Esophagus muscularis mucosa (tissue), 4 donors: ENCODE data around the gene UGT1A7. TPM values are rescaled to one million over a fixed set of nuclear protein-coding genes. Genes with fewer than 3 reads are reported as not detected.

Experiments used
- DNase-seq: peaks from one replicate; pipeline ENCODE4 v3.0.0-alpha.2; 2017; ENCODE audit errors: extremely low spot score
- H3K27ac ChIP-seq, 4 donors: fragments of 200-600 bp; sonication (generic); replicated peaks in 1 of 4; 1 replicate in 3 of 4; 2 replicates in 1 of 4; pipeline ENCODE4 v1.5.1; 2016 to 2019; ENCODE audit warnings: mild to moderate bottlenecking in 1 of 4
- H3K27me3 ChIP-seq, 4 donors: fragments of 200-600 bp; sonication (generic); one replicate each; pipeline versions ENCODE4 v1.5.1 to v1.6.0; 2016 to 2019
- H3K36me3 ChIP-seq, 4 donors: fragments of 200-600 bp; sonication (generic); one replicate each; pipeline ENCODE4 v1.5.1; 2016 to 2019
- H3K4me1 ChIP-seq, 4 donors: fragments of 200-600 bp; sonication (generic); one replicate each; pipeline ENCODE4 v1.5.1; 2016 to 2019
- H3K4me3 ChIP-seq, 4 donors: fragments of 200-600 bp; sonication (generic); 1 replicate in 2 of 4; 2 replicates in 2 of 4; pipeline ENCODE4 v1.5.1; 2016 to 2019; ENCODE audit warnings: mild to moderate bottlenecking in 4 of 4, moderate library complexity in 1 of 4
- H3K9me3 ChIP-seq, 4 donors: fragments of 200-600 bp; sonication (generic); 1 replicate in 3 of 4; 2 replicates in 1 of 4; pipeline ENCODE4 v1.5.1; 2016 to 2019
- EP300 ChIP-seq: sonication (generic); formaldehyde crosslinking; IDR thresholded peaks from one replicate; pipeline ENCODE4 v1.6.1; 2017; ENCODE audit warnings: antibody characterized with exemption
- POLR2A ChIP-seq: fragments of 450-650 bp; IDR thresholded peaks from one replicate; pipeline ENCODE4 v1.6.1; 2017; ENCODE audit warnings: antibody characterized with exemption, moderate library complexity, mild to moderate bottlenecking, low read depth
- POLR2AphosphoS5 ChIP-seq, 2 donors: sonication (generic); formaldehyde crosslinking; IDR thresholded peaks; one replicate each; pipeline ENCODE4 v1.6.1; 2017; ENCODE audit warnings: antibody characterized with exemption in 2 of 2
- WGBS: methylation state at CpG from one replicate; pipeline ENCODE4 v1.1.5; 2018; 5-methylcytosine and 5-hydroxymethylcytosine counted together
- intact Hi-C: fragments of 100-400 bp; cut with DNase I; formaldehyde crosslinking; loops from one replicate; pipeline ENCODE4 v1.15.1; 2023
- total RNA-seq, 4 donors: library from RNA; depleted of rRNA; stranded (reverse); fragments of >200 nt; gene quantifications; one replicate each; pipeline versions ENCODE4 v1.1.0 to v1.2.1, GENCODE V29; 2016
- TF ChIP-seq, protein P1 (sequence below), 3 experiments: fragments of 200-600 bp in 2 of 3; fragments of 450-650 bp in 1 of 3; sonication (generic) in 2 of 3; IDR thresholded peaks; one replicate each; pipeline ENCODE4 v1.5.1; 2017 to 2019; ENCODE audit warnings: antibody characterized with exemption in 3 of 3, mild to moderate bottlenecking in 2 of 3, moderate library complexity in 1 of 3

The UGT1A7 gene
- total RNA-seq, 4 donors from 2014 or later = 0.42 TPM; not detected in 3

DNA sequence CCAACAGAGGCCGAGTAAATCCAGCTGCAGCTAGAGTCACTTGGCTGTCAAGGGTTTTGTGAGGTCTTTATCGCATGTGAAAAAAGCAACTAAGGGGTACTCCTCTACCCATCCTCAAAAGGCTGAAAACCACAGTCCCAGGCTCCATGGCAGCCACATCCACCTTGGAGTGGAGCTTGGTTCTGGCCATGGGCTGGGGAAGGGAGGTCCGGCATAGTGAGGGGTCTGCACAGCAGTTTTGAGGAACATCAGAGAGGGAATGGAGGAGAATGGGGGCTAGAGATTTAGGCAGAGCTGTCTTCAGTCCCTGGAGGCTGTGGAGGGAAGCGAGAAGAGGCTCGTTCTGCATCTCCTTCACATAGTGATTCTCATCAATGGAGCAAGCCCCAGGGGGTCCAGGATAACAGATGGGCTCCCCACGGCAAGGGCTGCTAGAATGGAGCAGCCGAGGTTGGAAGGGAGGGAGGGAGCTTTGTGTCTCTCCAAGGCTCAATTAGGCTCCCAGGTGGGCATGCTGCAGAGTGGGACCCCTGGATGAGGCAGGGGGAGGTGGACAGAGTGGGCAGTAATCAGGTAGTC, 117.5 kb downstream of the UGT1A7 start:
- no peaks in the 10 kb centered on the region for H3K36me3 ChIP-seq
- WGBS = 56% methylated on average over 7 of the region's 7 CpGs
- H3K27me3 ChIP-seq = no peaks in the 10 kb centered on the region
- TF ChIP-seq POLR2AphosphoS5 (IDR thresholded peaks at IDR 0.05) = no peak
- TF ChIP-seq POLR2A = no peak
- H3K4me3 ChIP-seq = no peak overlapping the region
- no peak for DNase-seq
- intact Hi-C loops = no loop called here
- no peaks in the 10 kb centered on the region for H3K9me3 ChIP-seq
- no peaks in the 10 kb centered on the region for H3K4me1 ChIP-seq
- H3K27ac ChIP-seq = no peak overlapping the region

DNA sequence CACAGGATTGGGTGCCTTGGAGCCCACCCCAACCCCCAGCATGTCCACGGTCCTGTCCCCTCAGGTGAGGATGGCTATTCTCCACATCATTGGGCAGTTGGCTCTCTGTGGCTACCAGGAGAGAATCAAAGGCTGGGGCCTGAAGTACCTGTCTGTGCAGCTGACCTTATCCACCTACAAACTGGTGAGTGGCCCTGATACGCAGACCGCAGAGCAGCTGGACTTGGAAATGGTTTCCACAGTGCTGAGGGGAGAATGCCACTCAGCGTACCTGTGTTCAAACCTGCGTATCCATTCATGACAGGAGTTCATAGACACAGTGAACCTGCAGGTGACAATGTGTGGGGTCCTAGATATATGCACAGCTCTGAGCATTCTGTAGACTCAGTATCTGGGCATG, 118.0 kb downstream of the UGT1A7 start:
- Histone ChIP-seq H3K36me3 (no peaks in the 10 kb centered on the region), H3K27ac (no peak overlapping the region), H3K27me3 (no peaks in the 10 kb centered on the region), H3K4me1 (no peaks in the 10 kb centered on the region), H3K4me3 (no peak overlapping the region), H3K9me3 (no peaks in the 10 kb centered on the region)
- no peak for TF ChIP-seq EP300
- TF ChIP-seq POLR2AphosphoS5 (IDR thresholded peaks at IDR 0.05) = no peak
- TF ChIP-seq, protein P1, sequence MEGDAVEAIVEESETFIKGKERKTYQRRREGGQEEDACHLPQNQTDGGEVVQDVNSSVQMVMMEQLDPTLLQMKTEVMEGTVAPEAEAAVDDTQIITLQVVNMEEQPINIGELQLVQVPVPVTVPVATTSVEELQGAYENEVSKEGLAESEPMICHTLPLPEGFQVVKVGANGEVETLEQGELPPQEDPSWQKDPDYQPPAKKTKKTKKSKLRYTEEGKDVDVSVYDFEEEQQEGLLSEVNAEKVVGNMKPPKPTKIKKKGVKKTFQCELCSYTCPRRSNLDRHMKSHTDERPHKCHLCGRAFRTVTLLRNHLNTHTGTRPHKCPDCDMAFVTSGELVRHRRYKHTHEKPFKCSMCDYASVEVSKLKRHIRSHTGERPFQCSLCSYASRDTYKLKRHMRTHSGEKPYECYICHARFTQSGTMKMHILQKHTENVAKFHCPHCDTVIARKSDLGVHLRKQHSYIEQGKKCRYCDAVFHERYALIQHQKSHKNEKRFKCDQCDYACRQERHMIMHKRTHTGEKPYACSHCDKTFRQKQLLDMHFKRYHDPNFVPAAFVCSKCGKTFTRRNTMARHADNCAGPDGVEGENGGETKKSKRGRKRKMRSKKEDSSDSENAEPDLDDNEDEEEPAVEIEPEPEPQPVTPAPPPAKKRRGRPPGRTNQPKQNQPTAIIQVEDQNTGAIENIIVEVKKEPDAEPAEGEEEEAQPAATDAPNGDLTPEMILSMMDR (IDR thresholded peaks at IDR 0.05) = no peak
- no peak for TF ChIP-seq POLR2A
- WGBS = 48% methylated on average over 5 of the region's 5 CpGs
- DNase-seq = no peak
- intact Hi-C loops = no loop called here

DNA sequence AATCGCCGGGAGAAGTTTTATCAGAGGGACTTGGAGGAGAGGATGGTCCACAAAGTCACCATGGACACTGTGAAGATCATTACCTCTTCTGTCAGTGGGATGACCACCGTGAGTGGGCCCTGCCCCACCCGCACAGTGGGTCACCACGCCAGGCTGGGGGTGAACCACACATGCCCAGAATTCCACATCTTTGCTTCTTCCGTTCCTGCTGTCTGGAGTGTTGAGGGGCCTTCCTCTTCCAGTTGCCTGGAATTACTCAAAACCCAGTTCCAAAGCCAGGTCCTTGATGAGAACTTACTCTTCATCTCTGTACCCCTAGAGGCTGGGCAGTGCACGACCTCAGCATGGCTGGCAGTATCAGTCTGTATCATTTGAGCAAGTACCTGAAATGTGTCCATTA, 118.5 kb downstream of the UGT1A7 start:
- no peak for DNase-seq
- Histone ChIP-seq H3K27me3 (no peaks in the 10 kb centered on the region), H3K4me3 (no peak overlapping the region), H3K9me3 (no peaks in the 10 kb centered on the region), H3K36me3 (no peaks in the 10 kb centered on the region), H3K4me1 (no peaks in the 10 kb centered on the region), H3K27ac (no peak overlapping the region)
- intact Hi-C loops = no loop called here
- TF ChIP-seq, protein P1 (IDR thresholded peaks at IDR 0.05) = no peak
- no peak for TF ChIP-seq POLR2A
- TF ChIP-seq POLR2AphosphoS5 (IDR thresholded peaks at IDR 0.05) = no peak
- TF ChIP-seq EP300 = no peak
- WGBS = 93% methylated on average over 7 of the region's 7 CpGs

DNA sequence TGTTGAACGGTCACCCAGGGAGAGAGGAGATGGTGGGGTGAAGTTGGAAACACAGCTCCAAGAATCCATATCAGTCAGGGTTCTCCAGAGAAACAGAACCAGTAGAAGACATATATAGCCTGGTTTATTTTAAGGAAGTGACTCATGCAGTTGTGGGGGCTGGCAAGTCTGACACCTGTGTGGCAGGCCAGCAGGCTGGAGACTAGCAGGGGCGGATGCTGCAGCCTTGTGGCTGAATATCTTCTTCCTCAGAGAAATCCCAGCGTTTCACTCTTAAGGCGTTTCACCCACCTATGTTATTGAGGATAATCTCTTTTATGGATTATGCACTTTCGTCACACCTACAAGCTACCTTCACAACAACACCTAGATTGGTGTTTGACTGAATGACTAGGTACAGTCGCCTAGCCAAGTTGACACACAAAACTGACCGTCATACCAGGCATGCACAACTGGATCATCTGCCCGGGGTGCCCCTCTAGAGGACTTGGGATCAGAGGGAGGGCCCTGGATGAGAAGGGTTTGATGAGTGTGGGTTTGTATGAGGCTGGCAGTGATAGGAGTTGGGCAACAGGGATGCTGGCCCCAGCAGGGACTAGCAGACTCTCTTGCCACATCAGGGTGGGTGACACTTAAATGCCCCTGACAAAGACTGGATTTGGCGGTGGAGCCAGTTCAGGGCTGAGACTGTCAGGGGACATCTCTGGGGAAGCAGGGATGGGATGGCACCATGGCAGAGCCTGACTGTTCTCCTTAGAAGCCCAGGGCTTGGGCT, 119.8 kb downstream of the UGT1A7 start:
- Histone ChIP-seq H3K36me3 (no peaks in the 10 kb centered on the region), H3K4me1 (no peaks in the 10 kb centered on the region), H3K4me3 (no peak overlapping the region), H3K27me3 (no peaks in the 10 kb centered on the region), H3K27ac (no peak overlapping the region), H3K9me3 (no peaks in the 10 kb centered on the region)
- WGBS = 82% methylated on average over 9 of the region's 9 CpGs
- DNase-seq = peak; percentile 55
- TF ChIP-seq EP300 (no peak), POLR2A (no peak), POLR2AphosphoS5 (IDR thresholded peaks at IDR 0.05) (no peak)
- TF ChIP-seq, protein P1 (IDR thresholded peaks at IDR 0.05) = no peak
- intact Hi-C loops = no loop called here

DNA sequence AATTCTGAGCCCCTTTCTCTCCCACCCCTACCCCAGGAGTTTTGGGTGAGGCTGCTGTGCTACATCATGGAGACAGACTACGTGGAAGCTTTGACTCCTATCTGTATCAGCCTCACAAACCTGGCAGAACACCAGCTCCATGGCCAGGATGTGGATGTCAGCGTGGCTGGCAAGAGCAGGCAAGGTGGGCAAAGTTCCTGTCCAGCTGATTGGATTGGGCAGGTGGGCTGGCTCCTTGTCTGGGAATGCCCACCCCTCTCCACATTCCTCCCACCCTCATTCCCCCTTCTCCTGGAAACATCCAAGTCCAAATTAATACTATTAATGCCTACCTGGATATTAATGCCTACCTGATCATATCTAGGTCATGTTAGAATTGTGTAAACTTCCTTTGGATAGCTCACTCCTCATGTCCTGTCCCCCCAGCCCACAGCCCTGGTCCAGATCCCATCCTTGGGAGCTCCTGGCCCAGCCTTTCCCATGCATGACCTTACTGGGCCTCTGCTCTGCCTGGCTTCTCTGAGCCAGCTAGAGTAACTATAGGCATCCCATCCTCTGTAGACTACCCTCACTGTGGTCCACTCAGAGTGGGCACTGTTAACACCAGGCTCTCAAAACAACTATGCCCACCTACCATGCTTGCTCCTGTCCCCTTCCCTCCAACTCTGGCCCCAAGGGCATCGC, 120.6 kb downstream of the UGT1A7 start:
- Histone ChIP-seq H3K4me3 (no peak overlapping the region), H3K27me3 (peaks cover 0 to under 1% (median 0%) of the 10 kb centered on the region in 4 donors), H3K27ac (no peak overlapping the region), H3K4me1 (no peaks in the 10 kb centered on the region), H3K36me3 (no peaks in the 10 kb centered on the region), H3K9me3 (no peaks in the 10 kb centered on the region)
- TF ChIP-seq POLR2A (no peak), POLR2AphosphoS5 (IDR thresholded peaks at IDR 0.05) (no peak), EP300 (no peak)
- TF ChIP-seq, protein P1 (IDR thresholded peaks at IDR 0.05) = no peak
- DNase-seq = peak; percentile 74
- WGBS = 86% methylated on average over 2 of the region's 3 CpGs
- intact Hi-C loops = no loop called here
